ENCODE measurements around the gene SDR9C7.
"Not testable (repeated sequence)": the region's sequence is repeated elsewhere in the genome, so short reads cannot be mapped to it uniquely, and the experiment has no call there.

SDR9C7 gene
- total RNA-seq: 0 reads per million in 3 experiments

DNA sequence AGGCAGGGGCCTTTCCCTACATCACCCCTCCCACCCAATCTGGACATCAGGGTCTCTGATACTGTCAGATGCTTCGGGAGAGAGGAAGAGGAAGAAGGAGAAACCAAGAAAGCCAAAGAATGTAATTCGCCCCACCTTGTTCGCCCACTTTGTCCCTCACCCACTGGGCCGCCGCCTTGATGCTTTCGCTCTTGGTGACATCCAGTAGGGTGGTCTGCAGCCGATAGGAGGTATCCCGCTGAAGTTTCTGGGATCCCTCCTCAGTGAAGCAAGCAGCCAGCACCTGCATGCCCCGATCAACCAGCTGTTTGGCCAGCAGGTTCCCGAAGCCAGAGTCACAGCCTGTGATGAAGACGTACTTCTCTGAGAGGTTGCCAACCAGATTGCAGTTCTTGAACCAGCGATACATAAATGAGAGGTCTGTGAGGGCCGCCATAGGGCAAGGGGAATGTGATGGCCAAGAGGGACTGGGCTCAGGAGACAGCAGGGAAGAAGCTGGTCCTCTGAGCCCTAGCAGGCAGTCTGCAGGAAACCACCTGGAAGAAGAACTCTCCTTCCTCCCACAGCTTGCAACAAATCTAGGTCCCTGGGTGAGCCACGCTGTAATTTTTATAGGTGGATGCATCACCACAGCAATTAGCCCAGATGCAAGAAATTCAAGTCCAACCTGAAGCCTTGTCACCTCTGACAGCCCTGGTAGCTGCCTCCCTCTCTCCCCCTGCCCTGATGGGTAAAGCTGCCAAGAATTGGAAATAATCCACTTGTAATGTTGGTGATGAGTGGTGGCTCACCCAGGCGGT lies at the start of gene SDR9C7:
Gene SDR9C7, minus strand, starts transcription at position 583 of the 800 bp plus-strand sequence. Its CDS starts 147 bp downstream, at position 436.
- DNase-seq: no peak

DNA sequence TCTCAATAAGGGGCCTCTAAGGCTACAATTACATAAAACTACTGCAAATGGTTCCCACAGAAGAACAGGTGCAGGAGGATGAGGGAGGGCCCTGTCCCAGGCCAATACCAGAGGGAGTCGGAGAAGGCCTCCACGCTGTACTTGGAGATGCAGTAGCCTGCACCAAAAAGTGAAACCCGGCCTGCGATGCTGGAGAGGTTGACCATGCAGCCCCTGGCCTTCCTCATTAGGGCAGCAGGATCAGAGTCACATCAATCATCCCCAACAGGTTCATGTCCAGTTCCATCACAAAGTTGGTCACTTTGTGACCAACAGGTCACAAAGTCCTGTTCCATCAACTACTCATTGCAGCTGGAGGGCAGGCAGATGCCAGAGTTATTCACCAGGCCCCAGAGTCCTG lies 49.2 kb upstream of the SDR9C7 start:
- DNase-seq: no peak

DNA sequence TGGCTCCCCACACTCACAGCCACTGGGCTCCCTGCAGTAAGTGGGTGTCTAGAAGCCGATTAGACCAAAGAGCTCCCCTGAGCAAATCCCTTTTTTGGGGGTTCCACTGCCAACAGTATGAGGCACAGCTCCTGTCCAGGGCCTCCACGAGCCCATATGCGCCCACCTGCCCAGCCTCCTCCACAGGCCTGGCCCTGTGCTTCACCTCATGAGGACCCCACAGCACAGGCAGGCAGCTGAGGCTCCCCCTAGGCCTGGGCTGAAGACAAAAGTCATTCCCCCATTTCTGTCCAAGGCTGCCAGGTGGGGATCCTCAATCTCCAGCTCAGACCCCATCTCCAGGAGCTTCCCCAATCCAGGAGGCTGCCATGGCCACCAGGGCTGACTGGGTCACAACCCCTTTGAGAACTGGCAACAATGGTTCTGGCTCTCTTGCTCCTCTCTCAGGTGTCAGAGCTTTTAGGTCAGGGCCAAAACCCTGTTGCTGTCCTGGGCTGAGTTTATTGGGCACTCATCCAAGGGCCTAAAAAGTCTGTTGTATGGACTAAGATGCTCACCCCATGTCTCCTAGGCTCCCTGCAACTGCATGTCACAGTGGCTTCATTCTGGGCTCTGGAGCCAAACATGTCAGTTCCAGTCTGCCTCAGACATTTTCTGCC lies 48.5 kb upstream of the SDR9C7 start:
- not testable (repeated sequence) for DNase-seq

DNA sequence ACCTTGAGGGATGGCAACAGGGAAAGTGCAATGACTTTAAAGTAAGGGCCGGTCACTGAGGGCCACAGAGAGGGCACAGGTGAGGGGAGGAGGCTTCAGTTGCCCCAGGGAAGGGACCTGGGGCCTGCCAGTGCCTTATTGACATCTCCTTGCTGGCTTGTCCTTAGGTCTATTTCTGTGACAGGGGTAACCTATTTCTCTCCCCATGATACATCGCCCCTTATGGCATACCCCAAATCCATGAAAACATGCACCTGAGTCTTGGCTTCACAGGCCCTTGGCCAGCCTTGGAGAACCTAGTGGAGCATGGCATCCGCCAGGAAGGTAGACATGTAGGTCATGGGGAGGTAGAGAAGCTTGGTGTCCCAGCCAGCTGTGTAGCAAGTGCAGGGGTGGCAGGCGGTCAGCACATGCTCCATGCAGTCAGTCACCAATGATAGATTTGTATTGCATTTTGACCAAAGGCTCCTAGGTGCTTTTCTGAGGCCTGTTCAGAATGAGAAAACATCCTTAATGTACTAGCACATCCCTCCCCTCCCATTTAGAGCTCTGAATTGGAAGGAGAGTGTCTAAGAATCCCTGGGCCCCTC lies 46.8 kb upstream of the SDR9C7 start:
- no peak for DNase-seq

DNA sequence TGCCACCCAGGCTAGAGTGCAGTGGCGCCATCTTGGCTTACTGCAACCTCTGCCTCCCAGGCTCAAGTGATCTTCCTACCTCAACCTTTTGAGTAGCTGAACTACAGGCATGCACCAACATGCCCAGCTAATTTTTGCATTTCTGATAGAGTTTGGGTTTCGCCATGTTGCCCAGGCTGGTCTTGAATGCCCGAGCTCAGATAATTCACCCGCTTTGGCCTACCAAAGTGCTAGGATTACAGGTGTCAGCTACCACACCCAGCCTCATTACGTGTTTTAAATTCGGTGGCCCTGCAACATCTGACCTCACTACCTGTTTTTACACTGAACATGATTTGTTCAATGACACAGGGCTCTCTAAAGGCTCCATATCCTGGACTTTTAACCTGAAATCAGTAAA lies 46.1 kb upstream of the SDR9C7 start:
- no peak for DNase-seq

DNA sequence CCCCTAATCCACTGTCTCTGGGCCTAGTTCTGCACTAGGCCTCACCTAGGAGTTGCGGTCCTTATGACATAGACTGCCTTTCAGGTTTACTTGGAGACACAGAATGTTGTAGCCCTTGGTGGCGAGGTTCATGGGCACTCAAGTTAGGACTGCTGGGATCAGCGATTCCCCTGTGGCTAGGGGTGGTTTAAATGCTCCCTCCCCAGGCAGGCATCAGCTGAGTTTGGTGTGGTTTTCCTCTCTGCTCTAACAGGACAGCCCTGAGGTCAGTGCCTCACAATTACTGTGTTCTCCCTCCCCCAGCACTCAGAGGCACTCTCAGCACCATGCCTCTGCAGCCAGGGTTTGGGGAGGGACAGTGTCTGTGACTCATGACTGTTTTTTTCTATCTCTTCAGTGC lies 45.4 kb upstream of the SDR9C7 start:
- no peak for DNase-seq

DNA sequence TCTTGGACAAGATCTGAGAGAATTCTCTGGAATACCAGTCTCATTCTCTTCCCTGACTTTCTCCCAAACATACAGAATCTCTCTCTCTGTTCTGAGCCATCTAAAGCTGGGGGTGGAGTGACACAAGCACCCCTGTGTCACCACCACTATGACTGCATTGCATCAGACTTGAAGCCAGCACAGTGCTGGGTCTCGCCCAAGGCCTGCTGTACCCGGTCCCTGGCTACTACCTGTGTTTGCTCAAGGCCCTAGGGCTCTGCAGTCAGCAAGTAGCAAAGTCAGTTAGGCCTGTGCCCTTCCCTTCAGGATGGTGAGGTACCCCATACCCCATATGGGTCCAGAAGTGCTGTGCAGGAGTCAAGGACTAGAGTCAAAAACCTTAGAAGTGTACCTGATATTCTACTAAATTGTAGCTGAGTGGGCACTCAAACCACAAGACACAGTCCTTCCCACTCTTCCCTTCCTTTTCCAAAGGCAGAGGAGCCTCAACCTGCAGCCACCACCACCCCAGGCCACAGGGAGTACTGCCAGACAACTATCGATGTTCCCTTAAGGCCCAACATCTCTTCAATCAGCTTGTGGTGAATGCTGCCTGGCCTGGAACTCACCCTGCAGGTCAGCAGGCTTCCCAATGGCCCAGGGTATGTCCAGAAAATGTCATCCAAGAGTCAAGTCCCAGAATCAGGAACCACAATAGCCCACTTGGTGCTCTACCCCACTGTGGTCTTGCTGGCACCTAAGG lies 44.4 kb upstream of the SDR9C7 start:
- no peak for DNase-seq

DNA sequence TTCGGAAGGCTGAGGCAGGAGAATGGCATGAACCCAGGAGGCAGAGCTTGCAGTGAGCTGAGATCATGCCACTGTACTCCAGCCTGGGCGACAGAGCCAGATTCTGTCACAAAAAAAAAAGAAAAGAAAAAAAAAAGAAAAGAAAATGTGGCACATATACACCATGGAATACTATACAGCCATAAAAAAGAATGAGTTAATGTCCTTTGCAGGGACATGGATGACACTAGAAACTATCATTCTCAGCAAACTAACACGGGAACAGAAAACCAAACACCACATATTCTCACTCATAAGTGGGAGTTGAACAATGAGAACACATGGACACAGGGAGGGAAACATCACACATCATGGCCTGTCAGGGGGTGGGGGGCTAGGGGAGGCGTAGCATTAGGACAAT lies 43.2 kb upstream of the SDR9C7 start:
- DNase-seq: not testable (repeated sequence)

DNA sequence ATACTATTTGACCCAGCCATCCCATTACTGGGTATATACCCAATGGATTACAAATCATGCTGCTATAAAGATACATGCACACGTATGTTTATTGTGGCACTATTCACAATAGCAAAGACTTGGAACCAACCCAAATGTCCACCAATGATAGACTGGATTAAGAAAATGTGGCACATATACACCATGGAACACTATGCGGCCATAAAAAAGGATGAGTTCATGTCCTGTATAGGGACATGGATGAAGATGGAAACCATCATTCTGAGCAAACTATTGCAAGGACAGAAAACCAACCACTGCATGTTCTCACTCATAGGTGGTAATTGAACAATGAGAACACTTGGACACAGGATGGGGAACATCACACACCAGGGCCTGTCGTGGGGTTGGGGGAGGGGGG lies 40.0 kb upstream of the SDR9C7 start:
- DNase-seq: not testable (repeated sequence)

DNA sequence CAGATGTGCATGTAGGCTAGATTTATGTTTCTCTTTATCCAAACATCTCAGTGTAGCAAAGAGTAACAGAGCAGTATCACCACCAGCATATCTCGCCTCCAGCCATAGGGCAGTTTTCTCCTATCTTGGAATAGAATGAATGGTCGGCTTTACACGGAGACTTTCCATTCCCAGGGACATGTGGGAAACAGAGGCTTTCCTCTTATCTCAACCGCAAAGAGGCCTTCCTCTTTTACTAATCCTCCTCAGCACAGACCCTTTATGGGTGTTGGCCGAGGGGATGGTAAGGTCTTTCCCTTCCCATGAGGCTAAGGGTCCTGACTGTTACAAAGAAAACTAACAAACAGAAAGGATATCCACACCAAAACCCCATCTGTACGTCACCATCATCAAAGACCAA lies 34.7 kb upstream of the SDR9C7 start:
- DNase-seq: not testable (repeated sequence)

DNA sequence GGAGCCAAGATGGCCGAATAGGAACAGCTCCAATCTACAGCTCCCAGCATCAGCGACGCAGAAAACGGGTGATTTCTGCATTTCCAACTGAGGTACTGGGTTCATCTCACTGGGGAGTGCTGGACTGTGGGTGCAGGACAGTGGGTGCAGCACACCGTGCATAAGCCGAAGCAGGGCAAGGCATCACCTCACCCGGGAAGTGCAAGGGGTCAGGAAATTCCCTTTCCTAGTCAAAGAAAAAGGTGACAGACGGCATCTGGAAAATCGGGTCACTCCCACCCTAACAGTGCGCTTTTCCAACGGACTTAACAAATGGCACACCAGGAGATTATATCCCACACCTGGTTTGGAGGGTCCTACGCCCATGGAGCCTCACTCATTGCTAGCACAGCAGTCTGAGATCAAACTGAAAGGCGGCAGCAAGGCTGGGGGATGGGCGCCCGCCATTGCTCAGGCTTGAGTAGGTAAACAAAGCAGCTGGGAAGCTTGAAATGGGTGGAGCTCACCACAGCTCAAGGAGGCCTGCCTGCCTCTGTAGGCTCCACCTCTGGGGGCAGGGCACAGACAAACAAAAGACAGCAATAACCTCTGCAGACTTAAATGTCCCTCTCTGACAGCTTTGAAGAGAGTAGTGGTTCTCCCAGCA lies 31.9 kb upstream of the SDR9C7 start:
- DNase-seq: not testable (repeated sequence)

DNA sequence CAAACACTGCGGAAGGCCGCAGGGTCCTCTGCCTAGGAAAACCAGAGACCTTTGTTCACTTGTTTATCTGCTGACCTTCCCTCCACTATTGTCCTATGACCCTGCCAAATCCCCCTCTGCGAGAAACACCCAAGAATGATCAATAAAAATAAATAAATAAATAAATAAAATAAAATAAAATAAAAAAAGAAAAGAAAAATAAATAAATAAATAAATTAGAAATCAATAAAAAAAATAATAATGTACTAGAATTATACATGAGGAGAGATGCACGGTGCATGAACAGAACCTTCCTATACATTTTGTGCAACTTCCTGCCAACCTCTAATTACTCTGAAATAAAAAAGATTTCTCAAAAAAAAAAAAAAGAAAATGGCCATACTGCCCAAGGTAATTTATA lies 30.9 kb upstream of the SDR9C7 start:
- not testable (repeated sequence) for DNase-seq

DNA sequence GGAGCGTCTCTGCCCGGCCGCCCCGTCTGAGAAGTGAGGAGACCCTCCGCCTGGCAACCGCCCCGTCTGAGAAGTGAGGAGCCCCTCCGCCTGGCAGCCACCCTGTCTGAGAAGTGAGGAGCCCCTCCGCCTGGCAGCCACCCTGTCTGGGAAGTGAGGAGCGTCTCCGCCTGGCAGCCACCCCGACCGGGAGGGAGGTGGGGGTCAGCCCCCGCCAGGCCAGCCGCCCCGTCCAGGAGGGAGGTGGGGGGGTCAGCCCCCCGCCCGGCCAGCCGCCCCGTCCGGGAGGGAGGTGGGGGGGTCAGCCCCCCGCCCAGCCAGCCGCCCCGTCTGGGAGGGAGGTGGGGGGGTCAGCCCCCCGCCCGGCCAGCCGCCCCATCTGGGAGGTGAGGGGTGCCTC lies 29.3 kb upstream of the SDR9C7 start:
- DNase-seq: not testable (repeated sequence)

DNA sequence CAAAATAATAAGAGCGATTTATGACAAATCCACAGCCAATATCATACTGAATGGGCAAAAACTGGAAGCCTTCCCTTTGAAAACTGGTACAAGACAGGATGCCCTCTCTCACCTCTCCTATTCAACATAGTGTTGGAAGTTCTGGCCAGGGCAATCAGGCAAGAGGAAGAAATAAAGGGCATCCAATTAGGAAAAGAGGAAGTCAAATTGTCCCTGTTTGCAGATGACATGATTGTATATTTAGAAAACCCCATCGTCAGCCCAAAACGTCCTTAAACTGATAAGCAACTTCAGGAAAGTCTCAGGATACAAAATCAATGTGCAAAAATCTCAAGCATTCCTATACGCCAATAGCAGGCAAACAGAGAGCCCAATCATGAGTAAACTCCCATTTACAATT lies 28.0 kb upstream of the SDR9C7 start:
- DNase-seq: not testable (repeated sequence)

DNA sequence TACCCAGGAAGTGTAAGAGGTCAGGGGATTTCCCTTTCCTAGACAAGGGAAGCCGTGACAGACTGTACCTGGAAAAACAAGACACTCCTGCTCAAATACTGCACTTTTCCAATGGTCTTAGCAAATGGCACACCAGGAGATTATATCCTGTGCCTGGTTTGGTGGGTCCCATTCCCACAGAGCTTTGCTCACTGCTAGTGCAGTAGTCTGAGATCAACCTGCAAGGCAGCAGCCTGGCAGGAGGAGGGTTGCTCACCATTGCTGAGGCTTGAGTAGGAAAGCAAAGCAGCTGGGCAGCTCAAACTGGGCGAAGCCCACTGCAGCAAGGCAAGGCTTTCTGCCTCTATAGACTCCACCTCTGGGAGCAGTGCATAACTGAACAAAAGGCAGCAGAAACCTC lies 24.2 kb upstream of the SDR9C7 start:
- DNase-seq: no peak

DNA sequence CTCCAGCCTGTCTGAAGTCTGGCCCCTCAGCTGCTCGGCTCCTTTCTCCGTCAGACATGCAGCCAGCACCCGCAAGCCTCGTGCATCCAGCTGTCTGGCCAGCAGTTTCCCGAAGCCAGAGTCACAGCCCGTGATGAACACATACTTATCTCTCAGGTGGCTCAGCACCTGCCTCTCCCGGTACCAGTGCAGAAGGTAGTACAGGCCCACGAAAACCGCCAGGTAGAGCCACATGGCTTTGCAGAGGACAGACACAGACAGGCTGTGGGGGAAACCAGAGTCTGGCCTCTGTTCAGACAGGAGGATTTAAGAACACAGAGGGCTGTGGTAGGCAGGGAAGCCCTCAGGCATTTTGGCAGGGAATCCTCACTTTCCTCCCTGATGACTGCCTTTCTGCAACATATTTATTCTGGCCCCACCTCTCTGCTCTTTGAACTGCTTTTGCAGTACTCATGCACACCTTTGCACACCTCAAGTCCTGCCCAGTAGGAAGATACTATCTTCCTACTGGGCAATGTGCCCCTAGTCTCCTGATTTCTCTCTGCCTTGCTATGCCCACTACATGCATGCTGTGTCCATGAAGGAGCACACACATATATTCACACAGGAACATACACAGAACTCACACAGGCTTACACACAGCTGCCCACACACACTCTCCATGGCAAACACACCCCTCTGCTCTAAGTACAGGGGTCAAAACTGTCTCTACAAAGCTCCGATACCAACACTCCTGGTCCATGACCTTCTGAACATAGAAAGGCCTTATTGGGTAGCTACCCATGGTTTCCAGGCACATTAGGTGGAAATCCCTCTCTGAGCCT lies 23.2 kb upstream of the SDR9C7 start, which contains the start of gene RDH16:
Gene RDH16, minus strand, starts transcription at position 380 of the 824 bp plus-strand sequence. Its CDS starts 146 bp downstream, at position 234.
- DNase-seq: no peak

DNA sequence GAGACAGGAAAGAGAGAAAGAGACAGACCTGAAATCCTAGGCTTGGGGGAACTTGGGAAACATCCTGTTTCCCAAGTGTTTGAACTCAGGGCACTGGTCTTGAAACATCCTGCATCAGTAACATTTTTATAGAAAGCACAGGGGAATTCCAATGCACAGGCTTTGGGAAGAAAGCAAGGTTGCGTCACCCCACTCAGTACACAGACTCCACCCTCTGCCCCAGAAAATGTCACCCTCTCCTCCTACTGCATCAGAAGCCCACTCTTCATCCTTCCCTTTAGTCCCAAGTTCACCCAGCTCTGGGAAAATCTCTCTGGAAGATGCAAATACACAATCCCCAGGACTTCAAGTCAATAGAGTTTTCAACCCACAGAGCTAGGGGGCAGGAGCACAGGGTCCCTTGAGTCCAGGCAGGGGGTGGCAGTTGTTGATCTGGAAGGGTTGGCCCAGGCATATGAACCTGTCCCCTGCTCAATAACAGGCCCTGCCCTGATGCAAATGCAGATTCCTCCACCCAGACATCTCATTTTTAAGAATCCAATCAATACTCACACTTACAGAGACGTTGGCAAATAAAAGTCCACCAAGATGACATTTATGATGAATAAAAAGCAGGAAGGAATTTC lies 21.5 kb upstream of the SDR9C7 start:
- DNase-seq: no peak

DNA sequence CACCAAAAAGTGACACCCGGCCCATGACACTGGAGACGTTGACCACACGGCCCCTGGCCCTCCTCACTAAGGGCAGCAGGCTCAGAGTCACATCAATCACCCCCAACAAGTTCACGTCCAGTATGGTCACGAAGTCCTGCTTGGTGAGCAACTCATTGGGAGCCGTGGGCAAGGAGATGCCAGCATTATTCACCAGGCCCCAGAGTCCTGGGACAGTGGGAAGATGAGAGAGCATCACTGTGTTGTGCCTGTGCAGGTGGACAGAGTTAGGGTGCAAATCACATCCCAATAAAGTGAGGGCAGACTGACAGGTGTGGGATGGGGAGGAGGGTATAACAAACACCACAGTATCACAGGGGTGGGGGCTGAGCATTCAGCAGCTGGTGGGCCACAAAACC lies 20.7 kb upstream of the SDR9C7 start:
- no peak for DNase-seq

DNA sequence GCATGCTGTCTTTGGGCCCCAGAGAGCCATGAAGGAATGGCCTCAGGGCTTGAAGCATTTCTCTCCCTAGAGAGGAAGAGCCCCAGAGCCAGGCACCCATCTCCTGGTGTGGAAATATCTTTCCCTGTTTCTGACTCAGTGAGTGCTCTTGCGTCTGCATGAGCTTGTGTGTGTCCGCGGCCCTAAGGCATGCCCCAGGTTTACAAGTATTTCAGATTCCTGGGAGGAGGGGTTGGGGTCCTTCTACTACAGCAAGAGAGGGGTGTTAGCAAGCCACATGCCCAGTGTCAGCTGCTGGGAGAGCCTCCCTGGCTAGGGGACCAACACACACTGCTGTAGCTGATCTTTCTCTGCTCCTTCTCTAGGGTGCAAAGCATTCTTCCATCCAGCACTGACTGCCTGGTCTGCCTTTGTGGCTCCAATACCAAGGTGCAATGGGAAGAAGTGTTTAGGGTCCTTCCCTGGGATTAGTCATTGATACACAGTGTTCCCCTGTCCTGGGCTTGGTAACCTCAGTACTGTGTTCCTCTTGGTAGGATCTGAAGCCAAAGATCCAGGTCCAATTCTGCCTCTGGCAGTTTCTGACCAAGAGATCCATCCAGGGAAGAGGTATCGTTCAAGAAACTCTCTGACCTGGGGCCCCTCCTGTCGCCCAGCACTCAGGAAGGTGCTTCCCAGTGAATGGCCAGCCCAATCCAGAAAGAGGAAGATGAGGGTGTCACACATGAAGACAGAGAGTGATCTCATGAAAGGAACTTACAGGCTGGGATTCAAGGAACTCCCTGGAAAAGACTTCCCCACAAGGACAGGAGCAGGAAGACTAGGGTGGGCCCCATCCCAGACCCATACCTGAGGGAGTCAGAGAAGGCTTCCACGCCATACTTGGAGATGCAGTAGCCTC lies 20.1 kb upstream of the SDR9C7 start:
- no peak for DNase-seq

DNA sequence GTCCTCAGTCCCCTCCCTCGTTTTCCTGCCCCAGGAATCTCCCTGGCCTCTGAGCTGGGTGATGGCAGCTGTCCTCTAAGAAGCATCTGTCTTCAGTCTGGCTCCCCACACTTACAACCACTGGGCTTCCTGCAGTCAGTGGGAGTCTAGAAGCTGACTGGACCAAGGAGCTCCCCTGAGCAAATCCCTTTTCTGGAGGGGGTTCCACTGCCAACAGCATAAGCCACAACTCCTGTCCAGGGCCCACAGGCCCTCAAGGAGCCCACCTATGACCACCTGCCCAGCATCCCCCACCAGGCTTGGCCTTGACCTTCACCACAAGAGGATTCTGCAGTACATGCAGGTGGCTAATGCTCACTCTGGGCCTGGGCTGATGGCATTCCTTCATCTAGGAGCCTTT lies 19.1 kb upstream of the SDR9C7 start:
- DNase-seq: no peak

Measured in central memory CD4-positive, alpha-beta T cell (primary cell).